ENCODE data around the gene SEPHS2. TPM values are rescaled to one million over a fixed set of nuclear protein-coding genes. Genes with fewer than 3 reads are reported as not detected.
A peak's percentile ranks its signal among the peaks of the same experiment; 100 is the strongest.

Gene SEPHS2
- total RNA-seq, 1 donor from 2014 or later = 30.5 TPM

DNA sequence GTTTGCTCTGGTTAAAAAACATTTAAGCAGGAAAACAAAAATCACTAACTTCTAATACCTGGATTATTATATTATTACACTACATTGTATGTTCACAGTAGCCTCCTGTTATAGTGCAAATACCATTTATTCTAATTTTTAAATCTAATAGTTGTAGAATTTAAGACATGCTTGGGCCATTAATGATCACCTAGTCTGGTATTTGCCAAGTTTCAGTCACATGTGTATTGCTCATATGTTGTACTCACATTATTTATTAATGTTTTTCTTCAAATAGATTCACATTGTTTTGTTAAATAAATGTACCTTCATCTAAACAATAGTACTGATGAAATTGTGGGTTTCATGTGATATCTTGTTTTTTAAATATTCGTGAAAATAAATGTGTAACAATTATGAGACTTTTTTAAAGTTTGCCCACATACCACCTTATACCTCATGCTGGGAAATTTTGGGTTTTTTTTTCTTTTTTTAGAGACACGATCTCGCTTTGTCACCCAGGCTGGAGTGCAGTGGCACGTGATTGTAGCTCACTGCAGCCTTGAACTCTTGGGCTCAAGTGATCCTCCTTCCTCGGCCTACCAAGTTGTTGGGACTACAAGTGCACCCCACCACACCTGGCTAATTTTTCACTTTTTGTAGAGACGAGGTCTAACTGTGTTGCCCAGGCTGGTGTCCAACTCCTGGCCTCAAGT, 32.4 kb downstream of the SEPHS2 start:
- Mint-ChIP-seq H3K36me3 (ENCODE audit: low read depth) (no peaks in the 10 kb centered on the region), H3K27ac (ENCODE audit: unreplicated experiment) (no peak overlapping the region), H3K27me3 (ENCODE audit: low read depth) (no peaks in the 10 kb centered on the region), H3K4me1 (peaks cover 32% of the 10 kb centered on the region), H3K4me3 (no peak overlapping the region), H3K9me3 (no peaks in the 10 kb centered on the region)
- no peak for DNase-seq (ENCODE audit: low read depth, low spot score)
- TF ChIP-seq, protein P1, sequence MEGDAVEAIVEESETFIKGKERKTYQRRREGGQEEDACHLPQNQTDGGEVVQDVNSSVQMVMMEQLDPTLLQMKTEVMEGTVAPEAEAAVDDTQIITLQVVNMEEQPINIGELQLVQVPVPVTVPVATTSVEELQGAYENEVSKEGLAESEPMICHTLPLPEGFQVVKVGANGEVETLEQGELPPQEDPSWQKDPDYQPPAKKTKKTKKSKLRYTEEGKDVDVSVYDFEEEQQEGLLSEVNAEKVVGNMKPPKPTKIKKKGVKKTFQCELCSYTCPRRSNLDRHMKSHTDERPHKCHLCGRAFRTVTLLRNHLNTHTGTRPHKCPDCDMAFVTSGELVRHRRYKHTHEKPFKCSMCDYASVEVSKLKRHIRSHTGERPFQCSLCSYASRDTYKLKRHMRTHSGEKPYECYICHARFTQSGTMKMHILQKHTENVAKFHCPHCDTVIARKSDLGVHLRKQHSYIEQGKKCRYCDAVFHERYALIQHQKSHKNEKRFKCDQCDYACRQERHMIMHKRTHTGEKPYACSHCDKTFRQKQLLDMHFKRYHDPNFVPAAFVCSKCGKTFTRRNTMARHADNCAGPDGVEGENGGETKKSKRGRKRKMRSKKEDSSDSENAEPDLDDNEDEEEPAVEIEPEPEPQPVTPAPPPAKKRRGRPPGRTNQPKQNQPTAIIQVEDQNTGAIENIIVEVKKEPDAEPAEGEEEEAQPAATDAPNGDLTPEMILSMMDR (conservative IDR thresholded peaks at IDR 0.05) = no peak

DNA sequence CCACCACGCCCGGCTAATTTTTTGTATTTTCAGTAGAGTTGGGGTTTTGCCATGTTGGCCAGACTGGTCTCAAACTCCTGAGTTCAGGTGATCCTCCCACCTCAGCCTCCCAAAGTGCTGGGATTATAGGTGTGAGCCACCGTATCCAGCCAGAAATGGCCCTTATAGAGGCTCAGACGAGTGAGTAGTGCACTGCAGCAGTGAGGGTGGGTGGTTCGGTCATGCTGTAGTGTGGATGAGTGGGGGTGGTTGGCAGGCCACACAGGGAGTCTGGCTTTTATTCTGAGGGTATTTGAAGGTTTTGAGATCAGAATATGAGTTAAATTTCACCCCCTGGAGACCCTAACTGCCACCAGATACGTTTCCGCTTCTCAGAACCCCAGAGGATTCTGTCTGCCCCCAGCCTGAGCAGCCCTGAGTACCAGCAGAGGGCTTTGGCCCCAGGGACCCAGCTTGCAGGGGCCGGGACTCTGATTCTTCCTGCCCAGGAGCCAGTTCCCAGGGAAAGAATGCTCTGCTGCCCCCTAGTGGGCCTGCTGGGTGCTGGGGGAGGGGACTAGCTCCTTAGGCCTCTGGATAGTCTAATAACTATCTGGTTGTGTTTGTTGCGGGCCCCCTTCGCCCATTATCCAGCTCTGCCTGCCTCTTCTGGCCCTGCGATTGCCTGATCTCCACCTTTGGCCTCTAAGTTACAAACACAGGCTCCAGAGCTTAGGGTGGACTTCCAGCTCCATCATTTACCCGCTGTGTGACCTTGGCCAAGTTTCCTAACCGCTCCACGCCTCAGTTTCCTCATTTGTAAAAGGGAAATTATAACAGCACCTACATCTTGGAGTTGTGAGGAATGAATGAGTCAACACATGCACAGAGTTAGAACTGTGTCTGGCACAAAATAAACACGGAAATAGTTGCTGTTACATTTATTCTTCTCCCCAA, 36.3 kb downstream of the SEPHS2 start:
- no peaks in the 10 kb centered on the region for H3K9me3 Mint-ChIP-seq
- no peaks in the 10 kb centered on the region for H3K27me3 Mint-ChIP-seq (ENCODE audit: low read depth)

DNA sequence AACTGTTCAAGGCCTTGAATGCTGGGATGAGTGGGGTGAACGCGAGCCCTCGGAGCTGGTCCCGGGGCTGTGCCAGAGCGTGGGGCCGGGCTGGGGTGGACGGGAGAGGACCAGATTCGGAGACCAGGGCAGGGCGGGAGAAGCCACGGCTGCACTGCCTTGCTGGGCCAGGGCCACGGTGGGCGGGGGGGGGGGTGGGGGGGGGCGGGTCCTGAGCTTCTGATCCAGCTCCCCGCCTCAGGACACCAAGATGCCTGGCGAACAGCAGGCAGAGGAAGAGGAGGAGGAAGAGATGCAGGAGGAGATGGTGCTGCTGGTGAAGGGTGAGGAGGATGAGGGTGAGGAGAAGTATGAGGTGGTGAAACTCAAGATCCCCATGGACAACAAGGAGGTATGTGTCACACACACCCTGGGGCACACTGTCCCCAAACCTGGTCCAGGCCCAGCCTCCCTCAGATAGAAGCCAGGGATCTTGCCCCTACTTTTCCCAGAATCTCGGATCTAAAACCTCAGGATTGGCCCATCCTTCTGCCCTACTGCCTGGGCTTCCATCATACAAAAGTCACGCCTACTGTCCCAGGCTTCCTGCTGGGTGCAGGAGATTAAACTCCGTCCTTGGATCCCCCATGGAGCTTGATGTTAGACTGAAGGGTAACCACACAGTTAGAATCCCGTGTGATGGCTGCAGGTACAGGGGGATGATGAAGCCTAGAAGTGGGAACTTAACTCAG, 37.7 kb downstream of the SEPHS2 start:
- TF ChIP-seq, protein P1 (conservative IDR thresholded peaks at IDR 0.05) = no peak
- no peak for DNase-seq (ENCODE audit: low read depth, low spot score)
- peaks cover 28% of the 10 kb centered on the region for H3K4me1 Mint-ChIP-seq
- H3K36me3 Mint-ChIP-seq (ENCODE audit: low read depth) = no peaks in the 10 kb centered on the region
- H3K27ac Mint-ChIP-seq (ENCODE audit: unreplicated experiment) = peak overlapping the region; percentile 35
- H3K4me3 Mint-ChIP-seq = peak overlapping the region; percentile 88
- no peaks in the 10 kb centered on the region for H3K9me3 Mint-ChIP-seq
- no peaks in the 10 kb centered on the region for H3K27me3 Mint-ChIP-seq (ENCODE audit: low read depth)

More for the DNA sequence above, 36.3 kb downstream of the SEPHS2 start:
- Mint-ChIP-seq H3K27ac (ENCODE audit: unreplicated experiment) (peak overlapping the region; percentile 35), H3K36me3 (ENCODE audit: low read depth) (no peaks in the 10 kb centered on the region), H3K4me1 (peaks cover 28% of the 10 kb centered on the region), H3K4me3 (peak overlapping the region; percentile 88)
- TF ChIP-seq, protein P1 (conservative IDR thresholded peaks at IDR 0.05) = peak; percentile 96
- DNase-seq (ENCODE audit: low read depth, low spot score) = peak; percentile 99

DNA sequence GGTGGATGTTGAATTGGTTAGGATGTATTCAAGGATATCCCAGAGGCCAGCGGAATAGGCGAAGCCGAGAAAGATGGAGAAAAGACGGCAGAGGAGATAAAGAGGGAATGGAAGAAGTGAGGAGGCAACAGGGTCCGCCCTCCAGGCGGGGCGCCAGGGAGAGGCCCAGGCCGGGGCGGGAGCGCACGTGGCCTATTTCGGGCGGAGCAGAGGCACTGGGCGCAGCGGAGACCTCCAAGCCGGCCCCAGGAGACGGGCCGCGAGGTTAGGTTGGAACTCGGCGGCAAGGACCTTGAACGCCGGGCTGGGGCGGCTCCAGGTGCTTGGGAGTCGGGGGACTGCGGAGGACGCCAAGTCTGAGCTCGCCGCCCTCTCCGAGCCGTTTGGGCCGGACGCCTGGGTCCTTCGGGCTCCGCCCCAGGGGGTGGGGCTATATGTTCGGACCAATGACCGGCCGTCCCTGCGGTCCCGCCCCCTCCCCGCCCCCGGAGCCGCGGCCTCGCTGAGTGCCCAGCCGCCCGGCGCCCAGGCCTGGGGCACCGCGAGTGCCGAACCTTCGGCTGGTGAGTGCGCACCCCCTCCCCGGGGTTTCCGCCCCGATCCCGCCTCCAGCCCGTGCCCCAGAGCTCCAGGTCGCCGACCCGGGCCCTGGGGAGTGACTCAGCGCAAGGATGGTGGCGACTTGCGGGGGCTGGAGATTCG, 38.4 kb downstream of the SEPHS2 start, which contains the start of gene ZNF771:
TSS of gene ZNF771 (plus strand) at position 505 of the 702 bp plus-strand sequence. CDS start 448 bp downstream, outside the sequence.
- DNase-seq (ENCODE audit: low read depth, low spot score) = peak; percentile 79
- peak within 1 kb of the TSS; percentile 81 for H3K27ac Mint-ChIP-seq (ENCODE audit: unreplicated experiment)
- H3K4me3 Mint-ChIP-seq = peak within 1 kb of the TSS; percentile 88
- no peaks in the 10 kb centered on the region for H3K9me3 Mint-ChIP-seq
- no peaks in the 10 kb centered on the region for H3K36me3 Mint-ChIP-seq (ENCODE audit: low read depth)
- peaks cover 28% of the 10 kb centered on the region for H3K4me1 Mint-ChIP-seq
- TF ChIP-seq, protein P1 (conservative IDR thresholded peaks at IDR 0.05) = peak; percentile 26
- no peaks in the 10 kb centered on the region for H3K27me3 Mint-ChIP-seq (ENCODE audit: low read depth)

DNA sequence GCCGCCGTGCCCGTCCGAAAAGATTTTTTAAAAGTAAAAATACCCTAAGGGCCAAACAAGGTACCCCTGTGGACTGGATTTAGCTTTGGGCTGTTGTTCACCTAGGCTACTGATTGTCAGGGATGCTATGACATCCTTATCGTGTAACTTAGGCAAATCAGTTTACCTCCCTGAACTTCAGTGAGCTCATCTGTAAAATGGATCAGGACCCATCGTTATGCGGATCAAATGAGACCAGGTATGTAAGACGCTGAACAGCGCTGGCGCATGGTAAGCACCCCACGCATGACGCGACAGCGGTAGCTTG, 38.9 kb downstream of the SEPHS2 start:
- TF ChIP-seq, protein P1 (conservative IDR thresholded peaks at IDR 0.05) = no peak
- Mint-ChIP-seq H3K36me3 (ENCODE audit: low read depth) (no peaks in the 10 kb centered on the region), H3K4me1 (peaks cover 25% of the 10 kb centered on the region), H3K4me3 (peak overlapping the region; percentile 86), H3K27ac (ENCODE audit: unreplicated experiment) (peak overlapping the region; percentile 81), H3K27me3 (ENCODE audit: low read depth) (no peaks in the 10 kb centered on the region), H3K9me3 (no peaks in the 10 kb centered on the region)
- DNase-seq (ENCODE audit: low read depth, low spot score) = no peak
